Fibroblast of gingiva (primary cell): ENCODE measurements around the gene PRAMEF5.
"Not testable (repeated sequence)": the region's sequence is repeated elsewhere in the genome, so short reads cannot be mapped to it uniquely, and the experiment has no call there.

Source experiments
- DNase-seq: peaks from one replicate; pipeline ENCODE4 v3.0.0-alpha.2; 2011; ENCODE audit warnings: low read depth

Gene PRAMEF5

GRCh38 chr1:13277016-13277415, 23.0 kb downstream of the PRAMEF5 start:
- DNase-seq: not testable (repeated sequence)

- not testable (repeated sequence) for DNase-seq
These were observed 25.6 kb downstream of the PRAMEF5 start for GRCh38 chr1:13279617-13280016.

DNA sequence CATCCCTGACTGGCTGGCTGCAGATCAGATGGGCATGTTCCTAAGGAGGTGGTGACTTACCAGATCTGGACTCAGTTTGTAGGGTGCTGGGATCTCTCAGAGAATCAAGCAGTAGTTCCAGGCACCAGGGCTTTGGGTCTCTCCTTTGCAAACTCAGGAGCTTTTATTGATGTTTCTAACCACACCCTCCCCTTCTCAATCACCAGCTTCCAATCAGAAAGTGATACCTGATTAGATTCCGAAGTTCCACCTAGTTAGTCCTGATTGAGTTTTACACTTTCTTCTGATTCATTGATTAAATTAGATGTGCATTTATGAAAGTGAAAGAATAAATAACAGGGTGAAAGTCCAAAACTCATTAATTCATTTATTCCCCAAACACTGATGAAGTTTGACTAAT, 31.0 kb downstream of the PRAMEF5 start, which contains the start of gene PRAMEF8:
Gene PRAMEF8, minus strand, starts transcription at position 101 of the 400 bp plus-strand sequence. CDS start 1,046 bp downstream, outside the sequence.
- not testable (repeated sequence) for DNase-seq

DNA sequence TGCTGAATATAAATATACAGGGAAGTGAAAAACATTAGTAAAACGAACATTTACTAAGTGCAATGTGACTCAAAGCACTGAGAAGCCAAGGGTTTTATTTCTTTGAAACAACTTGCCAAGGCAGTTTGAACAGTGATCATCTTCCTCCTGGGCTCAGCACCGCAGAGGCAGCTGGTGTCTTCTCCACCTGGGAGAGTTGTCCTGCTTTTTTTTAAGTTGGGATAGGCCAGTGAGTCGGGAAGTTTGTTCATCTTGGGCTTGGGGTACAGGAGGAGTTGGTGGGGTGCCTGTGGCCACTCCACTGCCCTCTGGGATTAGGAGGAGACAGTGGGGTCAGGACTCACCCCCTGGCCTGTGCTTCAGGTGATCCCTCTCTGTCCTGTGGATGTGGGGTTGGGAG, 35.0 kb downstream of the PRAMEF5 start:
- not testable (repeated sequence) for DNase-seq

DNA sequence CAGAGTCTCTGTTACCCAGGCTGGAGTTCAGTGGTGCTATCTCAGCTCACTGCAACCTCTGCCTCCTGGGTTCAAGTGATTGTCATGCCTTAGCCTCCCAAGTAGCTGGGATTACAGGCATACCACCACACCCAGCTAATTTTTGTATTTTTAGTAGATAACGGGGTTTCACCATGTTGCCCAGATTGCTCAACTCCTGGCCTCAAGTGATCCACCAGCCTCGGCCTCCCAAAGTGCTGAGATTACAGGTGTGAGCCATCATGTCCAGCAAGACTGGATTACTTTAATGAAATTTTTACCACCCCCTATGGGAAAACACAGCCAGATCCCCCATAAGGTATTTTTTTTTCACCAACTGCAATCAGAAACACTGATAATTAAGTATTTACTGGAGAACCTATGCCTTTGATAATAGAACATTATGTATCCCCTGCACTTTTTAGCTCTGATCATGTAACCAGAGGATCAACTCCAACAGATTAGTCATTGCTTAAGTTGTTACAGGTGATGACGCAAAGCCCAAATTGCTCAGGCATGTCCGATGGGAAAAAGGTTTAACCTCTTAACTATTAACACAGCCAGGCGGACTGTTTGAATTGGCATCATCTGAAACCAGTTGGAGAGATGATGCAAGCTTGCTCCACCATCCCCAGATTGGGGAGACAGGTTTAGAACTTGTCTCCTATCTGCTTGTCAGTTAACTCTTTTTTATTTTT, 43.4 kb downstream of the PRAMEF5 start:
- DNase-seq: not testable (repeated sequence)

DNA sequence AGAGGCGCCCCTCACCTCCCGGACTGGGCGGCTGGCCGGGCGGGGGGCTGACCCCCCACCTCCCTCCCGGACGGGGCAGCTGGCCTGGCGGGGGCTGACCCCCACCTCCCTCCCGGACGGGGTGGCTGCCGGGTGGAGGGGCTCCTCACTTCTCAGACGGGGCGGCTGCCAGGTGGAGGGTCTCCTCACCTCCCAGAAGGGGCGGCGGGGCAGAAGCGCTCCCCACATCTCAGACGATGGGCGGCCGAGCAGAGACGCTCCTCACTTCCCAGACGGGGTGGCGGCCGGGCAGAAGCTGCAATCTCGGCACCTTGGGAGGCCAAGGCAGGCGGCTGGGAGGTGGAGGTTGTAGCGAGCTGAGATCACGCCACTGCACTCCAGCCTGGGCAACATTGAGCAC, 44.7 kb downstream of the PRAMEF5 start:
- not testable (repeated sequence) for DNase-seq

GRCh38 chr1:13302197-13302596, 48.2 kb downstream of the PRAMEF5 start:
- not testable (repeated sequence) for DNase-seq

DNA sequence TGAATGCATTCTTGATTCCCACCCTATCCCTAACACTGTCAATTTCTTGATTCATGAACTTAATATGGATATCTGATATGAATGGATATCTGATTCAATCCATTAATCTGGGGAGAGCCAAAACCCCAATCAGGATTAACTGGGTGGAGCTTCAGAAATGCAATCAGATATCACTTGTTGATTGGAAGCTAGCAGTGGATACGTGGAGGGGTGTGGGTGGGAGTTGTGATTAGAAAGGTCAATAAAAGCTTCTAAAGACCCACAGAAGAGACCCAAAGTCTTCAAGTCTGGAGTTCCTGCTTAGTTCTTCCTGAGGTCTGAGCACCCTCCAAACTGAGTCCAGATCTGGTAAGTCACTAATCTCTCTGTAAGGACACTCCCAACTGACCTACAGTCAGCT, 49.2 kb downstream of the PRAMEF5 start, which contains the start of gene PRAMEF33:
Gene PRAMEF33, plus strand, starts transcription at position 301 of the 400 bp plus-strand sequence. CDS start 2,416 bp downstream, outside the sequence.
- not testable (repeated sequence) for DNase-seq
